ENCODE data around the gene HDAC9. TPM values are rescaled to one million over a fixed set of nuclear protein-coding genes. Genes with fewer than 3 reads are reported as not detected.

Gene HDAC9
- total and polyA plus RNA-seq, 2 experiments from 2014 or later, result 32.7 to 101 TPM

GRCh38 chr7:18902892-18903291 is 407.3 kb downstream of the HDAC9 start:
- no peaks in the 10 kb centered on the region for H3K27me3 ChIP-seq
- H3K4me3 ChIP-seq, result no peak overlapping the region
- H3K9me3 ChIP-seq (ENCODE audit: low read depth), result no peaks in the 10 kb centered on the region
- no peak for DNase-seq (ENCODE audit: low read depth in 1 of 2, low spot score in 1 of 2)
- no peak for TF ChIP-seq CTCF (IDR thresholded peaks at IDR 0.05; ENCODE audit: low read depth, low read length)
- H3K36me3 ChIP-seq, result no peaks in the 10 kb centered on the region
- H3K27ac ChIP-seq, result no peak overlapping the region
- H3K4me1 ChIP-seq (ENCODE audit: low read depth), result no peaks in the 10 kb centered on the region

GRCh38 chr7:18903695-18904094 is 408.1 kb downstream of the HDAC9 start:
- H3K4me3 ChIP-seq, result no peak overlapping the region
- H3K27me3 ChIP-seq, result no peaks in the 10 kb centered on the region
- no peak overlapping the region for H3K27ac ChIP-seq
- H3K36me3 ChIP-seq, result no peaks in the 10 kb centered on the region
- no peaks in the 10 kb centered on the region for H3K9me3 ChIP-seq (ENCODE audit: low read depth)
- no peaks in the 10 kb centered on the region for H3K4me1 ChIP-seq (ENCODE audit: low read depth)
- DNase-seq (ENCODE audit: low read depth in 1 of 2, low spot score in 1 of 2), result peak in 1 of 2 donors; percentile 24
- TF ChIP-seq CTCF (IDR thresholded peaks at IDR 0.05; ENCODE audit: low read depth, low read length), result no peak

- DNase-seq (ENCODE audit: low read depth in 1 of 2, low spot score in 1 of 2), result no peak
- no peaks in the 10 kb centered on the region for H3K36me3 ChIP-seq
- H3K9me3 ChIP-seq (ENCODE audit: low read depth), result no peaks in the 10 kb centered on the region
- no peak overlapping the region for H3K27ac ChIP-seq
- H3K4me3 ChIP-seq, result no peak overlapping the region
- no peaks in the 10 kb centered on the region for H3K27me3 ChIP-seq
- no peak for TF ChIP-seq CTCF (IDR thresholded peaks at IDR 0.05; ENCODE audit: low read depth, low read length)
- no peaks in the 10 kb centered on the region for H3K4me1 ChIP-seq (ENCODE audit: low read depth)
Observed at GRCh38 chr7:18905316-18905943, 409.9 kb downstream of the HDAC9 start.

- TF ChIP-seq CTCF (IDR thresholded peaks at IDR 0.05; ENCODE audit: low read depth, low read length), result peak; percentile 5
- no peak for DNase-seq (ENCODE audit: low read depth in 1 of 2, low spot score in 1 of 2)
- H3K9me3 ChIP-seq (ENCODE audit: low read depth), result no peaks in the 10 kb centered on the region
- no peak overlapping the region for H3K4me3 ChIP-seq
- no peaks in the 10 kb centered on the region for H3K27me3 ChIP-seq
- H3K4me1 ChIP-seq (ENCODE audit: low read depth), result no peaks in the 10 kb centered on the region
- no peak overlapping the region for H3K27ac ChIP-seq
- H3K36me3 ChIP-seq, result no peaks in the 10 kb centered on the region
Observed at GRCh38 chr7:18906901-18907300, 411.4 kb downstream of the HDAC9 start.

GRCh38 chr7:18913106-18913505 is 417.6 kb downstream of the HDAC9 start:
- no peak for DNase-seq (ENCODE audit: low read depth in 1 of 2, low spot score in 1 of 2)
- Histone ChIP-seq H3K4me3 (no peak overlapping the region), H3K36me3 (no peaks in the 10 kb centered on the region), H3K9me3 (ENCODE audit: low read depth) (no peaks in the 10 kb centered on the region), H3K27me3 (no peaks in the 10 kb centered on the region), H3K4me1 (ENCODE audit: low read depth) (no peaks in the 10 kb centered on the region), H3K27ac (no peak overlapping the region)
- no peak for TF ChIP-seq CTCF (IDR thresholded peaks at IDR 0.05; ENCODE audit: low read depth, low read length)
